ENCODE measurements around the gene PTPRD.

DNA sequence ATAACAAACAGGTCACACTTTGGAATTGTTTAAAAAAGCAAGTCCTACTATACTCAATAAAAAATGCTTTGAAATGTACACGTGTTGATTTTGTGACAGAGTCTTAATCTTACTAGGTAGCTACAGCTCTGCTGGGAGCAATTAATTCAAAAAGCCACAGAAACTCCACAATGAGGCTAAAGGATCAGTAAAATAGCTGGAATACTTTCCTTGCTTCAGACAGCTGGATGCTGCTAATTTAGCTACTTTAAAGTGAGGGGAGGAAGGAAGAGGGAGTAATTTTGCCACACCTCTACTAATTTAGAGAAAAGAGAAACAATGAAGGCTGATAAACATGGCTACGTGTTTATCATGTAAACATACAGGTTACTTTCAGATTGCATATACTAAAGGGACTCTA is 1885.6 kb downstream of the PTPRD start:
- TF ChIP-seq POLR2AphosphoS5 (IDR thresholded peaks at IDR 0.05; ENCODE audit: borderline replicate concordance, low read depth, low read length) (no peak), EZH2 (IDR thresholded peaks at IDR 0.05) (no peak)
